Natural killer cell (primary cell): ENCODE results near the gene TRAK1. TPM values are rescaled to one million over a fixed set of nuclear protein-coding genes. Genes with fewer than 3 reads are reported as not detected.

Source experiments
- ATAC-seq, 3 donors: fragments of 150-1000 bp in 2 of 3; fragments of 200-7000 bp in 1 of 3; cut with Tn5 transposase; 1 replicate in 1 of 3; 2 replicates in 2 of 3; pipeline ENCODE4 v1.10.0; 2021; ENCODE audit warnings: mild to moderate bottlenecking in 2 of 3, moderate library complexity in 2 of 3
- DNase-seq, 2 donors: peaks; one replicate each; pipeline versions ENCODE4 v3.0.0 to v3.0.0-alpha.2; 2013 to 2021; ENCODE audit warnings: mixed read lengths in 1 of 2
- H3K27ac ChIP-seq: one replicate; pipeline ENCODE4 v1.5.1; 2013; ENCODE audit warnings: mild to moderate bottlenecking, low read length
- H3K27me3 ChIP-seq: one replicate; pipeline ENCODE4 v1.6.1; 2013; ENCODE audit warnings: low read length; ENCODE audit not compliant: control insufficient read depth, insufficient read depth
- H3K36me3 ChIP-seq: one replicate; pipeline ENCODE4 v1.6.1; 2013; ENCODE audit warnings: low read length; ENCODE audit not compliant: control insufficient read depth, insufficient read depth
- H3K4me1 ChIP-seq: one replicate; pipeline ENCODE4 v1.6.1; 2013; ENCODE audit warnings: low read length; ENCODE audit not compliant: control insufficient read depth, insufficient read depth
- H3K4me3 ChIP-seq: one replicate; pipeline ENCODE4 v1.5.1; 2013; ENCODE audit warnings: low read length
- H3K9me3 ChIP-seq: one replicate; pipeline ENCODE4 v1.6.1; 2013; ENCODE audit warnings: low read length; ENCODE audit not compliant: control insufficient read depth, insufficient read depth
- H3K27ac Mint-ChIP-seq, 2 donors: one replicate each; pipeline ENCODE4 v1.8.0; 2022; ENCODE audit warnings: mild to moderate bottlenecking in 2 of 2, mixed read lengths in 2 of 2, moderate library complexity in 1 of 2
- H3K27me3 Mint-ChIP-seq, 2 donors: one replicate each; pipeline ENCODE4 v1.8.0; 2022; ENCODE audit warnings: low read depth in 2 of 2, mixed read lengths in 2 of 2
- H3K36me3 Mint-ChIP-seq: one replicate; pipeline ENCODE4 v1.8.0; 2022; ENCODE audit warnings: mixed read lengths
- H3K4me1 Mint-ChIP-seq, 2 donors: one replicate each; pipeline ENCODE4 v1.8.0; 2022; ENCODE audit warnings: mixed read lengths in 2 of 2
- H3K4me3 Mint-ChIP-seq: one replicate; pipeline ENCODE4 v1.8.0; 2022; ENCODE audit warnings: mild to moderate bottlenecking, moderate library complexity, mixed read lengths
- H3K9me3 Mint-ChIP-seq, 2 donors: one replicate each; pipeline ENCODE4 v1.8.0; 2022; ENCODE audit warnings: mixed read lengths in 2 of 2
- CTCF ChIP-seq: fragments of 200-600 bp; IDR thresholded peaks from one replicate; pipeline ENCODE4 v1.8.0; 2022; ENCODE audit warnings: antibody characterized with exemption
- WGBS: methylation state at CpG from one replicate; pipeline ENCODE4 v1.1.7; 2013; ENCODE audit warnings: missing lambda C conversion rate; ENCODE audit not compliant: insufficient coverage; 5-methylcytosine and 5-hydroxymethylcytosine counted together
- intact Hi-C: fragments of 100-400 bp; cut with micrococcal nuclease; formaldehyde crosslinking; loops from one replicate; pipeline ENCODE4 v1.14.2; 2022
- total RNA-seq, 4 donors: library from RNA; stranded (reverse); fragments of 120-200 nt in 1 of 4; gene quantifications; one replicate each; pipeline versions ENCODE4 v1.2.3 to v1.2.4, GENCODE V29; 2013 to 2022

Gene TRAK1
- total RNA-seq, 3 donors from 2014 or later (not counting 1 experiment from before 2014, with no cell fraction given): 30.7 to 31.8 (median 31.8) TPM

- intact Hi-C loops: loop anchor here (1.0 kb wide), 2 partner anchors 205 to 1519 kb away; no protein-coding TSS in a partner anchor
- Mint-ChIP-seq H3K9me3 (no peaks in the 10 kb centered on the region), H3K4me3 (no peak overlapping the region), H3K27ac (no peak overlapping the region), H3K27me3 (no peaks in the 10 kb centered on the region), H3K36me3 (no peaks in the 10 kb centered on the region), H3K4me1 (peaks cover 0 to 12% of the 10 kb centered on the region in 2 donors)
- Histone ChIP-seq H3K27ac (no peak overlapping the region), H3K4me3 (no peak overlapping the region), H3K36me3 (peaks cover 2% of the 10 kb centered on the region), H3K4me1 (no peaks in the 10 kb centered on the region), H3K9me3 (no peaks in the 10 kb centered on the region), H3K27me3 (no peaks in the 10 kb centered on the region)
- 90% methylated on average over 19 of the region's 19 CpGs for WGBS
- DNase-seq (no peak), ATAC-seq (no peak)
- no peak for TF ChIP-seq CTCF
Observed at GRCh38 chr3:42099020-42099765, 8.0 kb downstream of the TRAK1 start.

- no peaks in the 10 kb centered on the region for H3K27me3 Mint-ChIP-seq
- no peak overlapping the region for H3K4me3 Mint-ChIP-seq
- intact Hi-C loops: loop anchor here (5.0 kb wide), 1 partner anchor 139 kb away; the partner anchor contains the start of gene ULK4
- H3K9me3 Mint-ChIP-seq: no peaks in the 10 kb centered on the region
- Histone ChIP-seq H3K36me3 (no peaks in the 10 kb centered on the region), H3K4me1 (no peaks in the 10 kb centered on the region), H3K9me3 (no peaks in the 10 kb centered on the region), H3K4me3 (no peak overlapping the region), H3K27me3 (no peaks in the 10 kb centered on the region), H3K27ac (no peak overlapping the region)
- WGBS: 89% methylated on average over 4 of the region's 4 CpGs
- no peak for ATAC-seq
- H3K27ac Mint-ChIP-seq: no peak overlapping the region
- DNase-seq: no peak
- TF ChIP-seq CTCF: no peak
- peaks cover 0 to 12% of the 10 kb centered on the region in 2 donors for H3K4me1 Mint-ChIP-seq
- peaks cover 7% of the 10 kb centered on the region for H3K36me3 Mint-ChIP-seq
Observed at GRCh38 chr3:42101048-42101447, 9.9 kb downstream of the TRAK1 start.

- Mint-ChIP-seq H3K4me1 (peaks cover 0 to 12% of the 10 kb centered on the region in 2 donors), H3K9me3 (no peaks in the 10 kb centered on the region), H3K27me3 (no peaks in the 10 kb centered on the region), H3K4me3 (no peak overlapping the region), H3K36me3 (peaks cover 7% of the 10 kb centered on the region), H3K27ac (no peak overlapping the region)
- intact Hi-C loops: loop anchor here (5.0 kb wide), 1 partner anchor 139 kb away; the partner anchor contains the start of gene ULK4
- H3K27ac ChIP-seq: no peak overlapping the region
- DNase-seq (no peak), ATAC-seq (no peak)
- no peaks in the 10 kb centered on the region for H3K9me3 ChIP-seq
- no peaks in the 10 kb centered on the region for H3K4me1 ChIP-seq
- WGBS: 87% methylated on average over 1 of the region's 1 CpG
- H3K4me3 ChIP-seq: no peak overlapping the region
- no peak for TF ChIP-seq CTCF
- no peaks in the 10 kb centered on the region for H3K27me3 ChIP-seq
- no peaks in the 10 kb centered on the region for H3K36me3 ChIP-seq
Observed at GRCh38 chr3:42101481-42101880, 10.3 kb downstream of the TRAK1 start.
